ENCODE measurements around the gene DRC3.

The DRC3 gene

DNA sequence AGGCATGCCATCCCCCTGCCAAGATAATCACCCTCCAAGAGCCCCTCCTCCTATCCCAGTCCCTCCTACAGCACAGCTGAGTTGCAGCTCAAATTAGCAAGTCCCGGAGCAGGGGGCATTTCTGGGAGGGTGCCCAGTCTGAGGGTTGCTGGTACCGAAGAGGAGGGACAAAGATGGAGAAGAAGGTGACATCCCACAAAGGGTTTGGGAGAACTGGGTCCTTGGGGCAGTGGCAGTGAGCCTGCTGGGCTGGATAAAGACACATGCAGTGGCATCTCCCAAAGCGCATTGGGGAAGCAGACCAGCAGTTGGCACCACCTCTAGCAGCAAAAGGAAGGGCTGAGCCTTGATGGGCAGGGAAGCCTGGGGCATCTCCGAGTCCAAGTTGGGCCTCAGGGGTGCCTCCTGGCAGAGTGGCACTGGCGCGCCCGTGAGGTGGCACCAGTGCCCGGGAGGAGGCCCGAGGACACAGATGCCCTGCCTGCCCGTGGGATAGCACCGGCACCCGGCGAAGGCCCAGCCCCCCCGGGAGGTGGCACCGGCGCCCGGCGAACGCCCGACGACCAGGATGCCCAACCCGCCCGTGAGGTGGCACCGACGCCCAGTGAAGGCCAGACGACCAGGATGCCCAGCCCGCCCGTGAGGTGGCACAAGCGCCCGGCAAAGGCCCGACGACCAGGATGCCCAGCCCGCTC is 1.1 kb upstream of the DRC3 start:
- no peaks in the 10 kb centered on the region for H3K36me3 Mint-ChIP-seq
- H3K27ac Mint-ChIP-seq: peak overlapping the region; percentile 78
- ATAC-seq: no peak
- H3K4me3 Mint-ChIP-seq: peak overlapping the region; percentile 91
- H3K9me3 Mint-ChIP-seq: no peaks in the 10 kb centered on the region
- H3K4me1 Mint-ChIP-seq: peaks cover 22% of the 10 kb centered on the region
- H3K27me3 Mint-ChIP-seq: no peaks in the 10 kb centered on the region

DNA sequence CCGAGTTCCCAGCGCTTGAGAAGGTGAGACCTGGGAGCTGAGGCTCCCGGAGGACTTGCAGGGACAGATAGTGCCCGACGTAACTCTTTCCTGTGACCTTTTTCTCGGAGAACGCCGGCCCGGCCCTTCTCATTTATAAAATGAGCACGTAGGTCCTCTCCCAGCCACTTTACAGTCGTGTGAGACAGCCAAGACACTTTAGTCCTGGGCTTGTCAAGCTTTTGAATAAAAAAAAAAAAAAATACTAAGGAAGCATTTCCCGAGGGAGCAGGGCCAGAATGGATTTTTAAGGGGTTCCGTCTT is 241 bp downstream of the DRC3 start:
- peak overlapping the region; percentile 78 for H3K27ac Mint-ChIP-seq
- peak overlapping the region; percentile 91 for H3K4me3 Mint-ChIP-seq
- ATAC-seq: no peak
- no peaks in the 10 kb centered on the region for H3K9me3 Mint-ChIP-seq
- H3K4me1 Mint-ChIP-seq: peaks cover 9% of the 10 kb centered on the region
- no peaks in the 10 kb centered on the region for H3K27me3 Mint-ChIP-seq
- no peaks in the 10 kb centered on the region for H3K36me3 Mint-ChIP-seq

DNA sequence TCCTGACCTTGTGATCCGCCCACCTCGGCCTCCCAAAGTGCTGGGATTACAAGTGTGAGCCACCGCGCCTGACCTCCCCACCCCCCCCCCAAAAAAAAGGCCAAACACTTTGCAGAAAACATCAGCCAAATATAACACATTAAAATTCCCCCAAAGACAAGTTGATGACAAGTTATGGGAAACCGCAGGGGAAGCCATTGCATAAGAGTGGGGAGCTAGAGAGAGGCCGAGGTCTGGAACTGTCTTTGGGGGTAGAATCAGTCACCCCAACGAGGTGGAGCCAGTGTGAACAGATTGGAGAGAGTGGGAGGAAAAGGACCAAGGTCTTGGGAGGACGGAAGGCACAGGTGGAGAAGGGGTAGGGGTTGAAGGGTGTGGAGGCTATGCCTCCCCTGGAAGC is 2.8 kb downstream of the DRC3 start:
- no peaks in the 10 kb centered on the region for H3K27me3 Mint-ChIP-seq
- H3K4me3 Mint-ChIP-seq: no peak overlapping the region
- H3K36me3 Mint-ChIP-seq: no peaks in the 10 kb centered on the region
- H3K27ac Mint-ChIP-seq: no peak overlapping the region
- H3K9me3 Mint-ChIP-seq: no peaks in the 10 kb centered on the region
- no peak for ATAC-seq
- H3K4me1 Mint-ChIP-seq: peaks cover 17% of the 10 kb centered on the region

DNA sequence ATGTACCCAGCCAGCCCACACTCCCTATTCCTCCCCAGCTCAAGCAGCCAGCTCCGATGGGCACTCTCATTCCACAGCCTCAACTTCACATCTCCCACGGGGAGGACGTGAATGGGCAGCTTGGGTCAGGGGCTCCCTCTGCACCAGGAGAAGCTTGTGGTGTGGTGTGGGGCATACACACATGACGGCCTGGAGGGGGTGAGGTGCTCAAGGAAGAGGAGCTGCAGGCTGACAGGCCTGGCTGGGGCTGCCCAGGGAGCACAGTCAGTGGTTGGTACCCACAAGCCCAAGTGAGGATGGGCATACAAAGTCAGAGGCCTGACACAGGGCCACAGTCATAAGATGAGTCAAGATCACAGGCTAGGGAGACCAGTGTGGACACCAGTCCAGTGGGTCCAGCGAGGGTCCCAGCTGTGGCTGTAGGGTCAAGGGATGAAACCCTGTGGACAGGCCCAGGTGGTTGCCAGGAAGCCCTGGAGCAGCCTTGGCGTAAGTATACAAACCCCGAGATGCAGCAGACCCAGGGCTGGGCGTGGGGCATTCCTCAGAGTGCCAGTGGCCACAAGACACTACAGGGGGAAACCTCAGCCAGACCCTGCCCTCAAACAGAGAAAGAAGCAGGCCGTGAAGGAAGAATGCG is 4.4 kb downstream of the DRC3 start:
- no peaks in the 10 kb centered on the region for H3K36me3 Mint-ChIP-seq
- H3K4me3 Mint-ChIP-seq: no peak overlapping the region
- ATAC-seq: no peak
- H3K27ac Mint-ChIP-seq: no peak overlapping the region
- H3K9me3 Mint-ChIP-seq: no peaks in the 10 kb centered on the region
- no peaks in the 10 kb centered on the region for H3K27me3 Mint-ChIP-seq
- peaks cover 8% of the 10 kb centered on the region for H3K4me1 Mint-ChIP-seq

DNA sequence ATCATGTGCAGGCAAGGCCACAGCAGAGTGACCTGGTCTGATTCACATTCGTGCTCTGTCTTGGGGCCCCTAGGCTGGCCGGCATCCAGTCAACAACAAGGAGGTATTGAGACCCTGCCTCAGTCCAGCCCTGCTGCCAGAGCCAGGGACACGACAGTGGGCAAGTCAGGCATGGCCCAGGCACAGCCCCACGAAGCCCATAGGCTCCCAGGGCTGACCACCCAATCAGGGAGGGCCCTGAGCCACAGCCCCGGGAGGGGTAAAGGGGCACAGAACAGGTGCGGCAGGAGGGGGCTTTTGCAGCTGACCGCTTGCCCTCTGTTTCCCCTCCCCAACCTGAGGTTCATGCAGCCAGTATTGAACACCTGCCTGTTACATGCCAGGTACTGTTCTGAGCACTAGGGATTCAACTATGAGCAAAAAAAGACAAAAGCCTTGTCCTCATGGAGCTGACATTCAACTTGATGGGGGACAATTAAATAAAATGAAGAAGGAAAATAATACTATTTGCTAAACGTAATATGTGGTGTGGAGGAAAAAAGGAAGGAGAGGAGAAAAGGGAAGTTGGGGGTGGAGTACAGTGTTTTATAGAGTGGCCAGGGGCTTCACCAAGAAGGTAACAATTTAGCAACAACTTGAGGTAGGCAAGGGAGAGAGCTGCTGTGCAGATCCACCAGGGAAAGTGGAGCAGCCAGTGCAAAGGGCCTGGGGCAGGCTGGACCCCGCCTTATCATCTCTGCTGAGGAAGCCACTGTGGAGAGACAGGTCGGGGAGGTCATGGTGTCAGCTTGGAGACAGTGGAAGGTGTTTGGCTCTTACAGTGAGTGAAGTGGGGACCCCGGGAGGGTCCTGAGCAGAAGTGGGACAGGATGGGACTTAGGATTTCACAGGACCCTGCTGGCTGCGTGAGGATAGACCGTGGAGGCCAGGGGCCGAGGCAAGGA is 6.1 kb downstream of the DRC3 start:
- Mint-ChIP-seq H3K27ac (no peak overlapping the region), H3K4me1 (peaks cover 8% of the 10 kb centered on the region)

DNA sequence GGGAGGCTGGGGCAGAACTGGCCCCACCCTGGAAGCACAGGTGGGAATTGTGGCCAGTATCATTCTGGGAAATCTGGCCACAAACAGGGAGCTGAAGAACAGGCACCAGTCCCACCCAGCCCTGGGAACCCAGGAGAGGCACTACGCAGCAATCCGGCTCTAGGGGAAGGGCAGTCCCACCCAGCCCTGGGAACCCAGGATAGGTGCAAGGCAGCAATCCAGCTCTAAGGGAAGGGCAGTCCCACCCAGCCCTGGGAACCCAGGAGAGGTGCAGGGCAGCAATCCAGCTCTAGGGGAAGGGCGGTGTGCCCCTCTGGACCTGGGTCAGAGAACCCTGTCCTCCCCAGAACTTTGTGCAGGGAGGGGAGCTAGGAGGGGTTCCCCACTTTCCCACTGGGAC is 7.1 kb downstream of the DRC3 start:
- ATAC-seq: no peak
- no peaks in the 10 kb centered on the region for H3K9me3 Mint-ChIP-seq
- no peaks in the 10 kb centered on the region for H3K36me3 Mint-ChIP-seq
- no peaks in the 10 kb centered on the region for H3K27me3 Mint-ChIP-seq
- H3K4me1 Mint-ChIP-seq: peaks cover 8% of the 10 kb centered on the region
- H3K4me3 Mint-ChIP-seq: no peak overlapping the region
- no peak overlapping the region for H3K27ac Mint-ChIP-seq

More for the DNA sequence above, 6.1 kb downstream of the DRC3 start:
- Mint-ChIP-seq H3K36me3 (no peaks in the 10 kb centered on the region), H3K9me3 (no peaks in the 10 kb centered on the region), H3K4me3 (no peak overlapping the region), H3K27me3 (no peaks in the 10 kb centered on the region)
- ATAC-seq: no peak

DNA sequence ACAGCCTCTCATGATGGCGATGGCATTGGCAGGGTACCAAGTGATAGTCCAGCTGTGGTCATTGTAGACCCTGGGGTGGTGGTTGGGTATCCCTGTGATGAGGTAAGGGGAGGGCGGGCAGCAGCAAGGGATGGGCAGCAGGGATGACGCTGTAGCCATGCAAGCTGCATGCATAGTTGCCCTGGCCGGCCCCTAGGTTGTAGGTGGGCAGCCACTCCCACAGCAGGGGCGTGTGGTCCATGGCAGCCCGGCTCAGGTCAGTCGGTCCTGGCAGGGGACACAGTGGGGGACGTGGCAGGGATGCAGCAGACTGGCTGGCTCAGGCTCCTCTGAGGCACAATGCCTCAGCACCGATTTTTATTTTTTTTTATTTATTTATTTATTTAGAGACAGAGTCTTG is 8.7 kb downstream of the DRC3 start:
- Mint-ChIP-seq H3K9me3 (no peaks in the 10 kb centered on the region), H3K27me3 (no peaks in the 10 kb centered on the region), H3K4me1 (peaks cover 8% of the 10 kb centered on the region), H3K36me3 (no peaks in the 10 kb centered on the region), H3K4me3 (no peak overlapping the region), H3K27ac (no peak overlapping the region)
- no peak for ATAC-seq

DNA sequence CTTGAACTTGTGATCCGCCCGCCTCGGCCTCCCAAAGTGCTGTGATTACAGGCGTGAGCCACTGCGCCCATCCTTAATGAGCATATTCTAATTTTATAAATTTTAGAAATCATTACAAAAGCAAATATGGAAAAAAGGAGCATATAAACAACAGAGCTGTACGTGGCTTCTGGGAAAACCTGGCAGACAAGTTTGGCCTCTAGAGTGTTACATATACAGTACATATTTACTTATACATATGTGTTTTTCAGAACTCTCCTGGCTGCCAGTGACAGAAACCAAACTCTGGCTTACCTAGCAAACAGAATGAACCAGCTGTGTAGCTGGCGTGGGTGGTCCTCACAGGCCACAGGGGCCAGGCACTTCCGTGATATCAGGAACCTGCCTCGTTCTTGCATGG is 10.1 kb downstream of the DRC3 start:
- H3K4me3 Mint-ChIP-seq: no peak overlapping the region
- H3K36me3 Mint-ChIP-seq: no peaks in the 10 kb centered on the region
- peaks cover 8% of the 10 kb centered on the region for H3K4me1 Mint-ChIP-seq
- H3K27me3 Mint-ChIP-seq: no peaks in the 10 kb centered on the region
- no peak overlapping the region for H3K27ac Mint-ChIP-seq
- no peak for ATAC-seq
- no peaks in the 10 kb centered on the region for H3K9me3 Mint-ChIP-seq

DNA sequence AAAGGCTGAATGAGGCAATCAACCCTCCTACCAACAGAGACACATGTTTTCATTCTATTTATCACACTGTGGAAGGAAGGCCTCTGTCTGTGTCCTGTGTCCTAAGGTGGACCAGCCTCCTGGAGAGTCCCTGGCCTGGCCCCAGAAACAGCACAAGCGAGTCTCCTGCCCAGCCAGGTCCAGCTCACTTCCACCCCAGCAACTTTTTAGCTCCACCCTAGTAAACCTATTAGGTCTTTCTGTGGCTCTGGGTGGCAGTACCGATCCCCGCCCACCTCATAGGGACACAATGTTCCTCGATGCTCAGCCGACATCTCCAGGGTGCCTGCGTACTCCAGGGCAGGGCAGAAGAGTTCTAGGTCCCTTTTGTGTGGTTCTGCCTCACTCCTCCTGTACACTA is 10.7 kb downstream of the DRC3 start:
- Mint-ChIP-seq H3K27me3 (no peaks in the 10 kb centered on the region), H3K4me3 (no peak overlapping the region), H3K4me1 (peaks cover 8% of the 10 kb centered on the region), H3K36me3 (no peaks in the 10 kb centered on the region), H3K27ac (no peak overlapping the region), H3K9me3 (no peaks in the 10 kb centered on the region)
- ATAC-seq: no peak

DNA sequence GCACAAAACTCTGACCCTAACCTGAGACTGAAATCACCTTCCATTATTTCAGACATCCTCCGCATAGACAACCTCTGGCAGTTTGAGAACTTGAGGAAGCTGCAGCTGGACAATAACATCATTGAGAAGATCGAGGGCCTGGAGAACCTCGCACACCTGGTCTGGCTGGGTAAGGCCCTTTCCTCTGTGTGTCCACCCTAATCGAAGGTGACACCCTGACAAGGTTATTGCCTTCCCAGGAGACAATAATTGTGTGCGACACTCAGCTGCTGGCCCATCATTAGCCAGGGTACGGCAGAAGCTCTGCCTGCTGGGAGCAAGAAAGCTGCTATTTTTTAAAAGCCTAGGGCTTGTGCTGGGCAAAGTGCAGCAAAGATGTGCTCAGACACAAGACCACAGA is 11.1 kb downstream of the DRC3 start:
- no peaks in the 10 kb centered on the region for H3K27me3 Mint-ChIP-seq

DNA sequence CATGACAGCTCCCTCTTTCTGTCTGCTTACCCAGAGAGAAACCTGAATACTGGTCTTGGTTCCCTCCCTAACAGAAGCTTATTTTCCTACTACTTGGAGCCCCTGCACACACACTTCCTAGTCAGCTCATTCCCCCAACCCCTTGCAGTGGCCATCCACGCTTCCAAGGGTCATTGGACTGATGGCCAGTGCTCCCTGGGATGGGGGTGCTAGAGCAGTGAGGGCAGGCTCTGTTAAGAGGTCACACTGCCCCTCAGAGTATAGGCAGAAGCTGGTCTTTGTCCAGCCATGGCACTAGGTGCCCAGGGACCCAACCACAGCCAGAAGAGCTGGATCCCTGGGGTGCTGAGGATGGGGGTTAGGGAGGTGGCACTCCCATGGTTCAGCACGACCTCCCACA is 12.5 kb downstream of the DRC3 start:
- no peaks in the 10 kb centered on the region for H3K27me3 Mint-ChIP-seq
- no peak overlapping the region for H3K4me3 Mint-ChIP-seq
- H3K36me3 Mint-ChIP-seq: no peaks in the 10 kb centered on the region
- no peak overlapping the region for H3K27ac Mint-ChIP-seq
- H3K9me3 Mint-ChIP-seq: no peaks in the 10 kb centered on the region
- ATAC-seq: no peak
- no peaks in the 10 kb centered on the region for H3K4me1 Mint-ChIP-seq

More for the DNA sequence above, 11.1 kb downstream of the DRC3 start:
- Mint-ChIP-seq H3K9me3 (no peaks in the 10 kb centered on the region), H3K4me3 (no peak overlapping the region), H3K36me3 (no peaks in the 10 kb centered on the region), H3K4me1 (peaks cover 5% of the 10 kb centered on the region), H3K27ac (no peak overlapping the region)
- no peak for ATAC-seq

DNA sequence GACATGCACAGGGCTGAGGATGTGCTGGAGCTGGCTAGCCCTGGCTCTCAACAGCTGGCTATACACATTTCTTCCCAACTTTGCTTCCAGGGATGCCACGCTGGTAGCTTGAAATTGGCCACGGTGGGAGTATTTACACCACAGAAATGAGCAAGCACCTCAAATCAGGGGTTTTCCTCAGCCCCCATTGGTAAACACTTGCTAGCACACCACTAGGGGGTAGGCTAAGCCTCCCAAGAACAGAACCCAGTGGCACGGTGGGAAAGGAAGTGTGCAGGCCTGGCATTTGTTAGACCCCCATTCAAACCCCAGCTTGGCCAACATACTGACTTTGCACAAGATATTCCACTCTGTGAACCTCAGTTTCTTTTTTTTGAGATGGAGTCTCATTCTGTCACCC is 12.9 kb downstream of the DRC3 start:
- H3K36me3 Mint-ChIP-seq: no peaks in the 10 kb centered on the region
- no peak overlapping the region for H3K4me3 Mint-ChIP-seq
- ATAC-seq: no peak

DNA sequence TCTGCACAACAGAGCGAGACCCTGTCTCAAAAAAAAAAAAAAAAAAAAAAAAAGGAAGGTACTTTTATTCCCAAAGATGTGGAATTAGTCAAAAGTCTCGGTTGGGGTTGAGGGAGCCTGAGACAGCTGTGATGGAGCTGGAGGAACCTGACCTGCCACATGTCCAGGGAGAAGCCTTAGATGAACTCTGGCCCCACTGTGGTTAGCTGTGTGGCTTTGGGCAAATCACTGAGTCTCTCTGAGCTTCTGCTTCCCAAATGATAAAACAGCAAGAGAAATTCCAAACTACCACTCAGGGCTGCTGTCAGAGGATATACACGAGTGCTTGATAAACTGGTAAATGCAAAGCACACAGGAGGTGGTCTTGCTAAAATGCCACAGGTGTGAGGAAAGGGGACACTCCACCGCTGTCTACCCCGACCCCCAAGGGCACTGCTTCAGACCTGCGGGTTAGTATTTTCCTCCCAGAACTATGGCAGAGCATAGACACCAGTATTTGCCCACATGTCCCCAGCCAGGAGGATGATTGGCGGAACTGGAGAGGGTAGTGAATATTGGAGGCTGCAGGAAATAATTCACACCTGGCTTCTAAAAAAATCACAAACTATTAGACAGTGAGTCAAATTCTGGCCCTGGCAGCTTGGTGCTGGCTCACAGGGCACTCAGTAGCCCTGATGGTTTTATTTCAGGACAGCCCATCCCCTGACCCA is 14.7 kb downstream of the DRC3 start:
- H3K9me3 Mint-ChIP-seq: no peaks in the 10 kb centered on the region
- H3K36me3 Mint-ChIP-seq: no peaks in the 10 kb centered on the region
- no peak overlapping the region for H3K27ac Mint-ChIP-seq
- H3K27me3 Mint-ChIP-seq: no peaks in the 10 kb centered on the region
- H3K4me3 Mint-ChIP-seq: no peak overlapping the region
- ATAC-seq: no peak
- no peaks in the 10 kb centered on the region for H3K4me1 Mint-ChIP-seq

More for the DNA sequence above, 12.9 kb downstream of the DRC3 start:
- no peaks in the 10 kb centered on the region for H3K9me3 Mint-ChIP-seq
- no peaks in the 10 kb centered on the region for H3K27me3 Mint-ChIP-seq
- no peaks in the 10 kb centered on the region for H3K4me1 Mint-ChIP-seq
- H3K27ac Mint-ChIP-seq: no peak overlapping the region

DNA sequence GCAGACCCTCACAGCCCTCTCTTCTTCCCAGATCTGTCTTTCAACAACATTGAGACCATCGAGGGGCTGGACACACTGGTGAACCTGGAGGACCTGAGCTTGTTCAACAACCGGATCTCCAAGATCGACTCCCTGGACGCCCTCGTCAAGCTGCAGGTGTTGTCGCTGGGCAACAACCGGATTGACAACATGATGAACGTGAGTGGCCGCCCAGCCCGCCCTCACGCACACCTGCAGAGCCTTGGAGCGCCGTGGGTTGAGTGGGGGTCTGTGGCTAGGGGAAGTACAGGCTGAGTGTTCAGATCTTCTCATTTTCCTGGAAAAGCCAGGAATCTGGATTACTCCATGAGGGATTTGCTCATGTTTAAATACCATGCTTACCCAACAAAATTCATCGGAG is 15.2 kb downstream of the DRC3 start:
- H3K9me3 Mint-ChIP-seq: no peaks in the 10 kb centered on the region
- H3K4me1 Mint-ChIP-seq: no peaks in the 10 kb centered on the region
- no peak for ATAC-seq
- H3K4me3 Mint-ChIP-seq: no peak overlapping the region
- no peaks in the 10 kb centered on the region for H3K36me3 Mint-ChIP-seq
- H3K27me3 Mint-ChIP-seq: no peaks in the 10 kb centered on the region
- H3K27ac Mint-ChIP-seq: no peak overlapping the region

DNA sequence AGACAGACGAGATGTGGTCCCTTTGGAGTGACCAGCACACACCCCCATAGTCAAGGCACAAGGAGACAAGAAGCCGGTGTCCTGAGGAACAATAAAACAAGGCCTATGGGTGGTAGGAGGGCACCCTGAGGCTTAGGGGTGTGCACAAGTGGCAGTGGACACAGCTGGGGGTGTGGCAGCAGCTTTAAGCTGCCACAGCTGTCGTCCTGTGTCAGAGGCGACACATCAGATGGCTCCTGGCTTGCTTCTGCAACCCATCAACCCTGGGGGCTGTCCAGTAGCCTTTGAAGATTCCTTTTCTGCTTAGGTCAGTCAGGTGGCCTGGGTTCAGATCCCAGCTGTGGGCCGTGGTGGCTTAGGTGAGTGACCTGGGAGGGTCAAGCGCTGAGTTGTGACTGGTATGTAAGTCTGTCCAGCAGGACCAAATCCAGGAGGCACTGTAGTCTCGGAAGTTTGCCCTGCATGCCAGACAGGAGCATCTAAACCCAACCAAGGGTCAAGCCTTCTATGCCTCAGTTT is 15.8 kb downstream of the DRC3 start:
- Mint-ChIP-seq H3K27ac (no peak overlapping the region), H3K9me3 (no peaks in the 10 kb centered on the region), H3K4me3 (no peak overlapping the region), H3K4me1 (no peaks in the 10 kb centered on the region), H3K27me3 (no peaks in the 10 kb centered on the region), H3K36me3 (no peaks in the 10 kb centered on the region)
- ATAC-seq: no peak

All from stimulated activated memory B cell treated with anti-CD40 and anti-IgM and Interleukin-4, amounts not matched to agents 10 μg/mL and 1 μg/mL and 100 μg/mL, for 72 hours (primary cell).